GM12872 (cell line): ENCODE data around the gene TRPT1.

Experiments
- TF ChIP-seq, protein P1 (sequence below): IDR thresholded peaks from 3 replicates; pipeline ENCODE4 v1.5.1; 2011; ENCODE audit warnings: low read depth, mild to moderate bottlenecking, low read length, moderate library complexity; ENCODE audit not compliant: insufficient read depth

Gene TRPT1

GRCh38 chr11:64201543-64201942 is 24.4 kb downstream of the TRPT1 start:
- TF ChIP-seq, protein P1, sequence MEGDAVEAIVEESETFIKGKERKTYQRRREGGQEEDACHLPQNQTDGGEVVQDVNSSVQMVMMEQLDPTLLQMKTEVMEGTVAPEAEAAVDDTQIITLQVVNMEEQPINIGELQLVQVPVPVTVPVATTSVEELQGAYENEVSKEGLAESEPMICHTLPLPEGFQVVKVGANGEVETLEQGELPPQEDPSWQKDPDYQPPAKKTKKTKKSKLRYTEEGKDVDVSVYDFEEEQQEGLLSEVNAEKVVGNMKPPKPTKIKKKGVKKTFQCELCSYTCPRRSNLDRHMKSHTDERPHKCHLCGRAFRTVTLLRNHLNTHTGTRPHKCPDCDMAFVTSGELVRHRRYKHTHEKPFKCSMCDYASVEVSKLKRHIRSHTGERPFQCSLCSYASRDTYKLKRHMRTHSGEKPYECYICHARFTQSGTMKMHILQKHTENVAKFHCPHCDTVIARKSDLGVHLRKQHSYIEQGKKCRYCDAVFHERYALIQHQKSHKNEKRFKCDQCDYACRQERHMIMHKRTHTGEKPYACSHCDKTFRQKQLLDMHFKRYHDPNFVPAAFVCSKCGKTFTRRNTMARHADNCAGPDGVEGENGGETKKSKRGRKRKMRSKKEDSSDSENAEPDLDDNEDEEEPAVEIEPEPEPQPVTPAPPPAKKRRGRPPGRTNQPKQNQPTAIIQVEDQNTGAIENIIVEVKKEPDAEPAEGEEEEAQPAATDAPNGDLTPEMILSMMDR = no peak

DNA sequence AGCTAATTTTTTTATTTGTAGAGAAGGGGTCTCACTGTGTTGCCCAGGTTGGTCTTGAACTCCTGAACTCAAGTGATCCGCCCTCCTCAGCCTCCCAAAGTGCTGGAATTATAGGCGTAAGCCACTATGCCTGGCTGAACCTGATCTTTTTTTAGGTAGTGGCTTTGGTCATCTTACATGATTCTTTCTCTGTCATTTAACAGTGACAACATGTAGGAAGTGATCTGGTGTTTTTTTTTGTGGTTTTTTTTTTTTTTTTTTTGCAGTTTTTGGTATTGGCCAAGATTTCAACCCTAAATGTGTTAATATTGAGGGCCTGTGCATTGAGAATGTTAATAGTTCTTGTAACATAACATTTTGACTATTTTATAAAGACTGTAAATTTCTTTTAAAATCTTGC is 27.5 kb downstream of the TRPT1 start:
- TF ChIP-seq, protein P1 = no peak

- TF ChIP-seq, protein P1 = no peak
These were observed 29.4 kb downstream of the TRPT1 start for GRCh38 chr11:64196626-64197025.

DNA sequence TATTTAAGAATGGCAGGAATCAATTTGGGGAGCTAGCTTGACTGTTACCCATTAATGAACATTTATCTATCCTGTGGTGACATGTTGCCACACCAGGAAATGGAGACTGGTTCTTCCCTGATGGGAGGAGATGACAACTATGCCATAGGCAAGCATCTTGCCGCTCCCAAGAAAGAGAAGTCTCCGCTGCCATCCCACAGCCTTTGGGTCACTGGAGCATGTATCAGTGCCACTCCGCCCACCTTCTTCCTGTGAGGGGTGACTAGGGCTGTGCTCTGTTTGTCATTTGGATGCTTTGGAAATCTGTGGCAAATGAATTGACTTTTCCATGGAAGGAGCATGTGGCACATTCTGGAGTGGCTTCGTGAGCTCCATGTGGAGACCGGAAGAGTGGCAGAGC is 33.6 kb downstream of the TRPT1 start:
- TF ChIP-seq, protein P1 = no peak

DNA sequence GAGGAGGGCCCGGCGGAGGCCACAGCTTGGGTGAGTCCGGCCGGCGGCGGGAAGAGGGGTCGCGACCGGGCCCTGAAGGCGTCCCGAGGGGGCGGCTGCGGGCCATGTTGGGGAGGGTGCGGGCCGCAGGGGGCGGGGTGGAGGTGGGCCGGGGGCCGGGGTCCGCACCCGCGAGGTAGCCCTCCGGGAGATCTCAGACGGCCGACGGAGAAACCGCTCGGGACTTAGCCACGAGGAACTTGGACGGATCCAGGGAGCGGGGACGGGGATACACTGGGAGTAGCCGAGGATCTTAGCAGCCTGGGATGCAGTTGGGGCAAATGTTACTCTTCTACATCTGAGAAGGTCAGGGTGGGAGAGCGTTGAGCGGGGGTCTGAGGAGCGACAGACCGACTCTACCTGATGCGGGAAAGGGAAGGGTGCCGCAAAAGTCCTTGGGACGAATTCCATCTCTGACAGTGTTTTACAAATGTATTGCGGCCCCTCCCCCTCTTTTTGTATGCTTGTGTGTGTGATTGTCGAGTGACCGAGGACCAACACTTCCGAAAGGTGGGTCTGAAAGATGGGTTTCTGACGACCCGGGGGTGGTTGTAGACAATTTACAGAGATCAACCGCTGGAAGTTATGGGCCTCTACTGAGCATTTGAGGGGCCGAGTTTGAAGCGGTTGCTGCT is 39.4 kb downstream of the TRPT1 start:
- TF ChIP-seq, protein P1 = no peak

- TF ChIP-seq, protein P1 = peak; percentile 38; the same call in 2 of the 3 replicates
These were observed 40.1 kb downstream of the TRPT1 start, which contains the start of gene STIP1 for GRCh38 chr11:64185693-64186491. STIP1 (plus strand) TSS chr11:64186171; CDS start chr11:64186262, 91 bp downstream.

- TF ChIP-seq, protein P1 = 0 out of 3 replicates have a peak, but pooled peaks have one; percentile 10
These were observed 40.8 kb downstream of the TRPT1 start for GRCh38 chr11:64185175-64185692.
